ENCODE measurements around the gene MCFD2. TPM values are rescaled to one million over a fixed set of nuclear protein-coding genes. Genes with fewer than 3 reads are reported as not detected.

MCFD2 gene
- total RNA-seq, 1 experiment from 2014 or later, result 199 TPM

DNA sequence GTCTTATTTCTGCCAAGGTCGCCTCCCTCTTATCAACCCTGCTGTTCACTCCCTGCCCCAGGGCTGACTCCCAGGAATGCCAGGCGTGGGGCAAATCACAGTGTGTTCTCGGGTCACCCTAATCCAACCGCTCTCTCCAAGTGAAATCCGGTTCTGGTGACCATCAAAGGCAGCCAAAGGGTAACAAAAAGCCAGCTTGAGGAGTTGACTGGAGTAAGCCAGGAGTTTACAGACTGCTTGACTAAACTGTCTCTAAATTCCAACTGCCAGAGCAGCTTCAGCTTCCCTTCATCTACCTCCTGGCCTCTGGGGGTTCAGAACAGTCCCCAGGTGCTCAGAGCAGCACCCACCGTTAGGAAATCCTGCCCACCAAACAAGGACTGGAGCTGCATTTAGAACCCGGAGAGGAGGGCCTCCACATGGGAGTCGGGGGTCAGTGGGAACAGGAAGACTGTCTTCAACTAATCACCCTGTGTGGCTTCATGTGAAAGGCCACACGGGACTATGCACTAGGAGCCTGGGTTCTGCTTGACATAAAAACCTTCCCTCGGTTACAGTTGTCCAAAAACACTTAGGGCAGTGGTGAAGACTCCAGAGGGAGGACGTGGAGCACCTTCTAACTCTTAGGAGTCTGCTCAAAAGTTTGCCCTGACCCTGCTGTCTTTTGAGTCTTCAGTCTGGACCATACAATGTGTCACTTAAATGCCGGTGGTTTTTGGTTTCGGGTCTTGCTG, 24.2 kb upstream of the MCFD2 start:
- DNase-seq (ENCODE audit: low read depth), result peak; percentile 65

DNA sequence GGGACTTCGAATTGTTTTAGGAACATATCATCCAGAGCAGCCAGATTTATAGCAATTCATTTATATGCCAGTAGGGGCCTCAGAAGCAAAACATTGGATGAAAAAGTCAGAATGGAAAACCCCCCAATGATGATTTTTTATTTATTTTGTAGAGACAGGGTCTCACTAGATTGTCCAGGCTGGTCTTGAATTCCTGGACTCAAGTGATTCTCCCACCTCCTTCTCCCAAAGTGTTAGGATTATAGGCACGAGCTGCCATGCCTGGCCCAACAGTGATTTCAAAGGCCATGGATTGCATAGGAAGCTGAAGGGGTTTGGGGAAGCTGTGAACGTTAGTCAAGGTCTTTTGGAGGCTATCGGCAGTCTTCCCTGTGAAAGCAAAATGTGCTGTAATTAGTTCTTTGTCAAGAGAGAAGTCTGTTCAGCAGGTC, 21.9 kb upstream of the MCFD2 start:
- no peak for DNase-seq (ENCODE audit: low read depth)

DNA sequence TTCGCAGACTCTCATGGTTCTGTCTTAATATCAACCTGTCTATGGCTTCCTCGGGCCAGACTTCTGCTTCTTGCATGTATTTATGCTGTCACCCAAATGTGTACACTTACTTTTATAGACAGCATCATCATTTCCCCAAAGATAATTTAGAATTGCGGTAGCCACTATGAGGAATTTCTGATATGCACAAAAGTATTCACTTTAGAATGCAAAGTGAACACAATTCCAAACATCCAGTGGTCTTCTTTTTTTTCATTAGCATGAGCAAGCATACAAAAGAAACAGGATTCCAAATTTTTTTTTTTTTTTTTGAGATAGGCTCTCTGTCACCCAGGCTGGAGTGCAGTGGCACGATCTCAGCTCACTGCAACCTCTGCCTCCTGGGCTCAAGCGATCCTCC, 21.0 kb upstream of the MCFD2 start:
- no peak for DNase-seq (ENCODE audit: low read depth)

DNA sequence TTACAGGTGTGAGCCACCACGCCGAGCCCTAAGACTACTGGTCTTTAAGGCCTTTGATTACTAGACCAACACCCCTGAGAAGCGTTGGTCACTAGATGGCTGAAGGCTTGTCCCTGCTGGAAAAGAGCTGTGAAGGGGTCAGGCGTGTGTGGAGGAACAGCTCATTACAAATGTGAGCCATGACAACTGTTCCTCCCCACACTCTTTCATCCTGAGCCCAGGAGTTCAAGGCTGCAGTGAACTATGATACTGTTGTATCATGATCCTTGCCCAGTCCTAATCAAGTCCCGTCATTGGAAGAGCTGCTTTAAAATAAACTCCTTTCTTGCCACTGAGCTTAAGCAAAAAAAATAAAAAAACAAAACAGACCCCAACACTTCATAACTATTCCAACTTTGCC, 19.5 kb upstream of the MCFD2 start:
- DNase-seq (ENCODE audit: low read depth), result no peak

DNA sequence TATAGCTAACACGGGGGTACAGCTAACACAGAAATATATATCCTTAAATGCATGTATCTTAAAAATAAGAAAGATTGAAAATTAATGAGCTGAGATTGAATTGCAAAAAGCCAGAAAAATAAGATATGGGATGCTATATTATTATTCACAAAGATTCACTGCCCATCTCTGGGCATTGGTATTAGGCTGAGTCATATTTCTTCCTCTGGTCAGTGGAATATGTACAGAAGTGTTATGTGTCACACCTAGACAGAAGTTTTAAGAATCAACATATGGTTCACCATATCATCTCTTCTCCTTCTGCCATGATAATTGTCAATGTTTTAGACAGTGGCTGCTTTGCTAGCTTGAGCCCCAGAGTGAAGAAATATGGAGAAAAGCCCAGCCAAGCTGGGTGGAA, 14.0 kb upstream of the MCFD2 start:
- DNase-seq (ENCODE audit: low read depth), result no peak

DNA sequence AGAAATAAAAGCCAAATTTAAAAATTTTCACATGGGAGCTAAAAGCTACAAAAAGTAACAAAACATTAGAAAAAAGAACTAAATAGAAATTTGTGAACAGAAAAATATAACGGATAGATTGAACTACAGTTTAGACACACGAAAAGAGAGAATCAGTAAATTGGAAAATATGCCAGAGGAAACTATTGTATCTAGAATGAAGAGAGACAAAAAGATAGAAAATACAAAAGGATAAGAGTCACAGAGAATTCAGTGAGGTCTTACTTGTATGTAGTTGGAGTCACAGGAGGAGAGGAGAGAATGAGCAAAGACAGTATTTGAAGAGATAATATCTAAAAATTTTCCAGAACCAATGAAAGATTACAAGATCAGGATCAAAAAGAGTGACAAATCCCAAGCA, 11.3 kb upstream of the MCFD2 start:
- DNase-seq (ENCODE audit: low read depth), result no peak

DNA sequence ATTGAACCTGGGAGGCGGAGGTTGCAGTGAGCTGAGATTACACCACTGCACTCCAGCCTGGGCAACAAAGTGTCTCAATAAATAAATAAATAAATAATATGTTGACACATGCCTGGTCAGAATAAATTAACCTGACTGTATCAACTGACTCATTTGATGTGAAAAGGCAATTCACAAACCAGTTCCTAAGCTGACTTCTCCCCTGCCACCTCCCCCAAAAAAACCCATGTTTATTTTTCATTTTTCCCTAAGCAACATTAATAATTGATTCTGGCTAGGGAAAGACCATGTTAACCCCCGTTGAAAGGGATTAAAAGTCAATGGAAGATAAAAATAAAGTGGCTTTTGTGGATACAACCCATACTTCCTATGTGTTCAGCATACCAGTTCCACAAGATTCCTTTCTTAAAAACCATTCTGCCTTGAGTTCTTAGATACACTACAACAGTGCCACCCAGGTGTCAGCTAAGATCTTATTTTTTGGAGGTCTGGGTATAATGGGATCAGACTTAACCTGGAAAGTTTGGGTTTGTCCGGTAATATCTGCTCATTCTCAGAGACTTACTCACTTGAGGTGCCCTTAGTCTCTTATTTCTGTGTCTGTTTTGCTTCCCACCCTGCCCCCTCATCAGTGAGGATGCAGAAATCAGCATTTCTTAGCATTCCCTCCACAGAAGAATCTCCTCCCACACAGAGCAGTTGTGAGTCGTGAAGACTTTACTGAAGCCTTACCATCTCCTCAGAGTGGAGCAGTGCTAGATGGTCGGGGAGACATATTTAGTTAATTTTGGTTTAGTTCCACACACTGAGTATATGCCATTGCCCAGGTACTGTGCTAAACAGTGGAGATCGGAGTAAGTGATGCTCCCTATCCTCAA, 10.1 kb upstream of the MCFD2 start:
- DNase-seq (ENCODE audit: low read depth), result no peak

DNA sequence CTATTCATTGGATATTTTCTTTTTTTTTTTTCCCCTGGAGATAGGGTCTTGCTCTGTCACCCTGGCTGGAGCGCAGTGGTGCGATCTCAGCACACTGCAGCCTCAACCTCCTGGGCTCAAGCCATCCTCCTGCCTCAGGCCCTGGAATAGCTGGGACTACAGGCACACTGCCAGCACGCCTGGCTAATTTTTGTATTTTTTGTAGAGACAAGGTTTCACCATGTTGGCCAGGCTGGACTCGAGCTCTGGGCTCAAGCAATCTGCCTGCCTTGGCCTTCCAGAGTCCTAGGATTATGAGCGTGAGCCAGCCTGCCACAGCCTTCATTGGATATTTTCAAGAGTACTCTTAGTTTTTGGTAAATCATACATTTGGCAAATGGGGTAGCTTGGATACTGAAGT, 9.0 kb upstream of the MCFD2 start:
- no peak for DNase-seq (ENCODE audit: low read depth)

DNA sequence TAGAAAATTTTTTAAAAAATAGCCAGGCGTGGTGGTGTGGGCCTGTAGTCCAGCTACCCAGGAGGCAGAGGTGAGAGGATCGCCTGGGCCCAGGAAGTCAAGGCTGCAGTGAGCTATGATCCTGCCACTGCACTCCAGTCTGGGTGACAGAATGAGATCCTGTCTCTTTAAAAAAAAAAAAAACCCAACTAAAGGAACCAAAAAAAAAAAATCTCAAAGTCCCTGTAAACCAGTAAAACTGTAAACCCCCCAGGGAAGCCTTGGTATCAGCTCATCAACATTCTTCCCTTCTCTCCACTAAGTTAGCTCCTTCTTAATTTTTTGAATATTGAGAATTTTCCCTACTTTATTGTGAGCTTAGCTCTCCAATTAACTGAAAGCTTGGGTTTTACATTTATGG, 8.4 kb upstream of the MCFD2 start:
- DNase-seq (ENCODE audit: low read depth), result no peak

DNA sequence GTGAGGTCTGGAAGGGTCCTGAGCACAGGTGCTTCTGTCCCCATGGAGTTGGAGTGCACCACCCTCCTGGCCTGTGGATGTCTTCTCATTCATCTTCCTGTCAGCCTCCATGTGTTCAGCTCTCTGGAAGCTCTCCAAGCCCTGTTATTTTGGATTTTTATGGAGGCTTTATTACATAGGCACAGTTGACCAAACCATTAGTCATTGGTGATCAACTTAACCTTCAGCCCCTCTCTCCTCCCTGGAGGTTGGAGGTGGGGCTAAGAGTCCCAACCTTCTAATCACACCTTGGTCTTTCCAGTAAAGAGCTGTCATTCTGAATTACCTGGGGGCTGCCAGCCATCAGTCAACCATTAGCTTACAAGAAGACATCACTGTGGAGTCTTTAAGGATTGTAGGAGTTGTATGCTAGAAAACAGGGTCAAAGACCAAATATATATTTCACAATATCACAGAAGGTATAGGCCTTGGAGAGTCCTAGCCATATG, 7.5 kb upstream of the MCFD2 start:
- peak; percentile 81 for DNase-seq (ENCODE audit: low read depth)

DNA sequence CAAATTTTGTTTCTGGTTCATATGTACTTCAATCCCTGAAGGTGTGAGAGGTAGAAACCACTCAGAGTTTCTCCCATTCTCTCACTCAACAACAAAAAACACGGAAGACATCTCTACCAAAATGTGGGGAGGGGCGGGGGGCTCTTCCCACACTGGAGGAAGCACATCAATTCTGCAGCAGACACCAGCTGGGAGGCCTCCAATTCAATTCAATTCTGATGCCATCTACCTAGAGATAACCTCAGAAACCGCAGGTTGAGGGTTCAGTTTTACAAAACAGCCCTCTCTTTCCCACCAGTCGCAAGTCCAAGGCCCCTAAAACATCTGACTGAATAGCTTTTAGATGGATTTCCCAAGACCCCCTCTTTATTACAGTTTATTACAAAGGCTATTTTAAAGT, 7.0 kb upstream of the MCFD2 start:
- DNase-seq (ENCODE audit: low read depth), result no peak

DNA sequence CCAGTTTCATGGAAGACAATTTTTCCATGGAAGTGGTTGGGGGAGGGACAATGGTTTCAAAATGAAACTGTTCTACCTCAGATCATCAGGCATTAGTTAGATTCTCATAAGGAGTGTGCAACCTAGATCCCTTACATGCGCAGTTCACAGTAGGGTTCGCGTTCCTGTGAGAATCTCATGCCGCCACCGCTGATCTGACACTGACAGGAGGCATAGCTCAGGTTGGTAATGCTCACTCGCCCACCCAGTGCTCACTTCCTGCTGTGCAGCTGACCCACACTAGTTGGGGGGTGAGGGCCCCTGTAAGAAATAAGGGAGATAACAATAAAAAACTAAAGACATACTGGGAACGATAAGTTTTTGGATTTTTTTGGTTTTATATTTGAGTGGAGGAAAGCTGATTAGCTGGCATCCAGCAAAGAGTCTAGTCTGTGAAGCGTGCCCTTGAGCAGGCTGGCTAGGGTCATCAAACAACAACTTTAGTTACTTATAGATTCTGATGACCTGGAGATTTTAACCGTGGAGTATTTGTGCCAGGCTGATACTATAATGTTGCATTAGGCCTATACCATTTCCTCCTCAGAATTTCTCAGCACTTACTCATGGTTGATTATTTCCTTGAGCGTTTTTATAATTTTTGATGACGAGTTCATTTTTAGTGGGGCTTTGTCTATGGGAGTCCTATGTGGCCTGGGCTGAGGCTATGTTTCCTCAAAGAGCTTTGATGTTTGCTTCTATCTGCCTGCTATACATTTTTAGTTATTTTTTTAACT, 6.3 kb upstream of the MCFD2 start:
- DNase-seq (ENCODE audit: low read depth), result no peak

DNA sequence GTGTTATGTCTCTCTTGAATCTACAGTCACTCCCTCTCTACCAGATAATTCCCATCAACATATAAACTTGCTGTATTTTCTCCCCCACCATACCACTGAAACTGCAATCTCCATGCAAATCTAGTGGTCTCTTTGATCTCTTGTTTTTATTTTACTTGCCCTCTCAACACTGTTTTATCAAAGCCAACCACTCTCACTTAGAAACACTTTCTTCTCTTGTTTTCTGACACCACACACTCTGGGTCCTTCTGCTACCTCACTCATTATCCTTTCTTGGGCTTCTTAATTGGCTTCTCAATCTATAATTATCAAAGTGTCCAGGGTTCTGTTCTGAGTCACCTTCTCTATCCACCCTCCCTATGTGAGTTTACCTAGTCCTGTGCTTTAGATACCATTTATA, 2.0 kb upstream of the MCFD2 start:
- DNase-seq (ENCODE audit: low read depth), result no peak

DNA sequence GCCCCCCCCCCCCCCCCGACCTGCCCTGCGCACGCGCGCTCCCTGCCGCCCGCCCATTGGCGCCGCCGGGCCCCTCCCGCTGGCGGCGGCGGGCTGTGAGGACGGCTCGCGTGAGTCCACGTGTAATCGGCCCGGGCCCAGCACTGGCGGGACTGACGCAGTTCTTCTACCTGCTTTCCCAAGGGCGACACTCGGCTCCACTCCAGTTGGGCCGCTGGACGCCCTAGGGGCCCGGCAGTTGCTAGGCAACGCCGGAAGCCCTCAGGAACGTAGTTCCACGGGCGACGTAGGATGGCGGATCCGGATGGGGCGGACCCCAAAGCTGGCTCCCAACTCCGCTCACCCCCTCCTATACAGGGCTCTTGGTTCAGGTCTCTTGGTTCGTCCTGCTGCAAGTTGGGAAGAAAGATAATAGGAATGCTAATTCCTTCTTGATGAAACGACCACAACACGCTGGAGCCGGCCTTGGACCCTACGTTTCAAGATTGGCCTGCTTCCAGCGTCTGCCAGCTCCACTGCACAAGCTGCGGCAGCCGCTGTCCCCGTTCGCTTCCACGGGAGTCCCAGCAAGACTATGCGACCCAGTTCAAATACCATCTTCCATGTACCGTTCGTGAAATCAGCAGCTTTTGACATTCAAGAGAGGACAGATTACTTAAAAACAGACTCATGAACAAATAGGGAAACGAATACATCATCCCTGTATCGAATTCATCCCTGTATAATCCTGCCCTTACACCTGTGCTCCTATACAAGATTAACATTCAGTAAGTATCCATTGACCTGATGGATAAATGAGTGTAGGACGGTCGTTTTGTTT, 415 bp upstream of the MCFD2 start:
- DNase-seq (ENCODE audit: low read depth), result peak; percentile 95

DNA sequence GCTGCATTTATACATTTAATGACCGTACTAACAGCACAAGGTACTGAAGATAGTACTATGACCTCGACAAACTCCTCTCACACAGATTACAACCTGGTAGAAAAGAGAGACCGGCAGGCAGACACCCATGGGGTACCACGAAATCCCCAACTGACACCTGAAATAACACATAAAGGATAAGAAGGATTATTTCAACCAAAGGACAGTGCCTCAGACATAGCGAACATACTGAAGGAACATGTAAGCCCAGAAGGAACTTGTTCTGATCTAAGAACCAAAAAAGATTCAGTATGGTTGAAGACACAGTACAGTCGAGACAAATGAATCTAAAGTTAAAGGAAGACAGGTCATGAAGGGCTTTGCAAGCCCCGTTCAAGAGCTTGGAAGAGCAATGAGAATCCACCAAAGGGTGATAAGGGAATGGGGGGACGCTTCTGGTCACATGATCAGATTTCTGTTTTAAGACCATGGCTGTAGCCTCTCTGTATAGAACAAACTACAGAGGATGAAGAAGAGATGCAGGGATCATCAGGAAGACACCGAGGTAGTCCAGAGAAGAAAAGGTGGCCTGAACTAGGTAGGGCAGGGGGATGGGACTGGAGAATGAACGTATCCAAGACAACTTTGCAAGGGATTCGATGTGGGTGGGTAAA, 902 bp downstream of the MCFD2 start:
- DNase-seq (ENCODE audit: low read depth), result no peak

DNA sequence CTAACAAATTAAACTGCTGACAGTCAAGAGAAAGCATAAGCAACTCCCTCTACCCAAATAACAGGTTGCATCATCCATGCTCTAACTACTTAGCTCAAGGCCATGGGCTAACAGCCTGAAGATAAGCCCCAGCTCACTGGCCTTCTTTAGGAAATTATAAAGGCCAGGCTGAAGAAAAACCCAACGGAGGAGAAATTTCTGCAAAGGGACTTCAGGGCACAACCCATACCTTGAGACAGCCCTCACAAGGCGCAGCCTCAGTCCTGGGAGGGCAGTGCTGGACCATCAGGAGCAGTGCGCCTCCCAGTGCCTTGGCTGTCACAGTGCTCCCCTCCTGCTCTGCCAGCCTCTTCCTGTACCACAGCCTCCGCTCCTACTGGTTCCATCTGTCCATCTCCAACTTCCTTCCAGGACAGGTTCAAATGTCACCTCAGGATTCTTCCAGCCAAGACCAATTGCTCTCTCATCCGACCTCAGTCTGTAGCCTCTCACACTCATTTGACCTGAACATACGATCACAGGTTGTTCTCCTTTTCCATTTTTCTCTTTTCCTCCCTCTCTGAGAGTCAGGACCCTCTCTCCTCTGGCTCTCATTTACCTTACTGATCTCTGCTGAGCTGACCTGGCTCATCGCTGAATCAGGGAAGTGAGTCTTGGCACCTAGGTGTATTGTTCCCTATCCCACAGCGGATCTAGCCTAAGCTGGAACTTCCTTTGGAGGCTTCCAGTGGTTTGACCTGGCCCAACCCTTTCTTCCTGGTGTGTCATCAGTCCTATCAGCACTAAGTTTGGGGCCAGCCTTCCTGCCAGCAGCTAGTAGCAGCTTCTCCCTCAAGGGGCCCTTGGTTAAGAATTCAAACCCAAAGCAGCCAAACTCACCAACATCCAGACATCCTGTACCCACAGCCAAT, 1.9 kb downstream of the MCFD2 start:
- peak; percentile 90 for DNase-seq (ENCODE audit: low read depth)

DNA sequence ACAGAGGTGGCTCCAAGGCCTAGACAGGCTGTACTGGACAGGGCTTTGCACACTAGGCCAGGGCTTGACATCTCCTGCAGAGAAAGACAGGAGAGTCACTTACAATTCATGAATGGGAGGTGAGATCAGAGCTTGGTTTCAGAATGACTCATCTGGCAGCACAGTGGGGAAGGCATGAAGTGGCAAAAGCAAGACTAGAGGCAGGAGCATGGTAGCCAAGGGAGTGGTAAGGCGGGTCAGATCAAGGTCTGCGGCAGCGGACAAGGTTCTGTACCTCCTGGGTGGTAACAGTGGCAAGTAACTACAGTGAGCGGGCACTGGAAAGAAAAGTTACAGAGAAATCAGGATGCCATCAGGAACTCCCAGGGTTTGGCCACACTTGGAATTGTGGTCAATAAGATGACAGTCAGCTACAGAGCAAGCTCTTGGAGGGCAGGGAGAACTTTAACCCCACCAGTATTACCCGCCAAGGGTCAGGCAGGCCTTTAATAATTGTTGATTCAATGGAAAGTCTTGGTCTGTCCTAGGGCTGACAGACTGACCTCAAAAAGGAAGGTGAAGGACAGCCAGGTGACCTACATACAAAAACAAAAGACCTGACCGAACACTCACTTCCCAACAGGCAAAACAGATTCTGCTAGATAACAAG, 5.7 kb downstream of the MCFD2 start:
- peak; percentile 98 for DNase-seq (ENCODE audit: low read depth)

DNA sequence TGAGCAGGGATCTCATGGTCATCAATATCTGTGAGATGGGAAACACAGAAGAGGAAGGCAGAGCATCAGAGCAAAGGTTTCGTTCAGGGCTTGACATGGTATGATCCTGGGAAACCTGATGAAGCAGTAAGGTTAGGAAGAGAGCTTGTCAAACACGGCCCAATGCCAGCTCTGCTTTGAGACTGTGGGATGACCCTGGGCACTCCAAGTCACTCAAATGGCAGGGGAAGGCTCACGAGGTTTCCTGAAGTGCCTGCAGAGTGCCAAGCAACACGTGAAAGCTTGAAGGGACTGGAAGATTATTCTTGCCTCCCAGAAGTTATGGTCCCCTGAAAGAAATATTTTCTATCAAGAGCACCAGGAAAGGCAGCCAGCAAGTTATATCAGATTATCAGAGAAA, 6.5 kb downstream of the MCFD2 start:
- no peak for DNase-seq (ENCODE audit: low read depth)

Data from M059J (cell line).